ENCODE measurements around the gene E2F4. TPM values are rescaled to one million over a fixed set of nuclear protein-coding genes. Genes with fewer than 3 reads are reported as not detected.

The E2F4 gene
- total RNA-seq, 1 experiment from 2014 or later = 74.5 TPM

DNA sequence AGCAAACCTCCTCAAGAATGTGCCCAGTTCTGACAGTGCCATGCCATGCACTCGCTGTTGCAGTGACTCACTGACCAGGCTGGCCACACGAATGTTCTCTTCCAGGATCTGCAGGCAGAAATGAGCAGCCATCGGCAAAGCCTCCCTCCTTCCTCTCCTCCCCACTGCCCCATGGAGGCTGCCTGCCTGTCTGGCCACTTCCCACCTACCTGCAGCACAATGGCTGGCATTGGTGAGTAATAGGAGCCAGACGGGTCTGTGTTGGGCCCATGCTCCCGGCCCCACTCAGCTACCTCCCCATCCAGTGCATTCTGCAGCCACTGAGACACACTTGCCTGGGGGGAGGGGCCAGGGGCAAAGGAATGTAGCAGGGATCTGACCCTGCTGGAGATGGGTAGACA, 5.4 kb upstream of the E2F4 start:
- ATAC-seq = no peak
- H3K9me3 ChIP-seq (ENCODE audit: control insufficient read depth, insufficient read depth, low read depth, low read length) = no peaks in the 10 kb centered on the region
- no peak overlapping the region for H3K4me3 ChIP-seq (ENCODE audit: low read depth in 2 of 2, low read length in 2 of 2)
- intact Hi-C loops (cut with micrococcal nuclease; ENCODE audit: unreplicated experiment) (loop anchor here (10.0 kb wide), 1 partner anchor 232 kb away; no protein-coding TSS in a partner anchor), in situ Hi-C loops (cut with HindIII; ENCODE audit: low pct_unique_long_range_greater_than_20kb, low sequenced_read_pairs) (no loop called here)
- H3K27me3 ChIP-seq (ENCODE audit: control insufficient read depth, insufficient read depth, low read length) = no peaks in the 10 kb centered on the region
- H3K27ac ChIP-seq (ENCODE audit: low read length) = no peak overlapping the region
- ChIA-PET CTCF (no interaction called here), POLR2A (no interaction called here)
- BruUV-seq (replicated peaks) = no TSS peak
- H3K36me3 ChIP-seq (ENCODE audit: control insufficient read depth, insufficient read depth, low read length) = peaks cover 4% of the 10 kb centered on the region; the same call in 1 of the 2 replicates
- no peak for DNase-seq (ENCODE audit: low read depth, low spot score)
- peaks cover 12% of the 10 kb centered on the region for H3K4me1 ChIP-seq (ENCODE audit: control insufficient read depth, insufficient read depth, low read length)
- TF ChIP-seq, protein P1, sequence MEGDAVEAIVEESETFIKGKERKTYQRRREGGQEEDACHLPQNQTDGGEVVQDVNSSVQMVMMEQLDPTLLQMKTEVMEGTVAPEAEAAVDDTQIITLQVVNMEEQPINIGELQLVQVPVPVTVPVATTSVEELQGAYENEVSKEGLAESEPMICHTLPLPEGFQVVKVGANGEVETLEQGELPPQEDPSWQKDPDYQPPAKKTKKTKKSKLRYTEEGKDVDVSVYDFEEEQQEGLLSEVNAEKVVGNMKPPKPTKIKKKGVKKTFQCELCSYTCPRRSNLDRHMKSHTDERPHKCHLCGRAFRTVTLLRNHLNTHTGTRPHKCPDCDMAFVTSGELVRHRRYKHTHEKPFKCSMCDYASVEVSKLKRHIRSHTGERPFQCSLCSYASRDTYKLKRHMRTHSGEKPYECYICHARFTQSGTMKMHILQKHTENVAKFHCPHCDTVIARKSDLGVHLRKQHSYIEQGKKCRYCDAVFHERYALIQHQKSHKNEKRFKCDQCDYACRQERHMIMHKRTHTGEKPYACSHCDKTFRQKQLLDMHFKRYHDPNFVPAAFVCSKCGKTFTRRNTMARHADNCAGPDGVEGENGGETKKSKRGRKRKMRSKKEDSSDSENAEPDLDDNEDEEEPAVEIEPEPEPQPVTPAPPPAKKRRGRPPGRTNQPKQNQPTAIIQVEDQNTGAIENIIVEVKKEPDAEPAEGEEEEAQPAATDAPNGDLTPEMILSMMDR (IDR thresholded peaks at IDR 0.05) = no peak
- no peak for TF ChIP-seq SIN3A (IDR thresholded peaks at IDR 0.05; ENCODE audit: borderline replicate concordance, insufficient read depth, low read depth, low read length)
- no peak for TF ChIP-seq POLR2AphosphoS5 (IDR thresholded peaks at IDR 0.05; ENCODE audit: low read depth, low read length)
- TF ChIP-seq, protein P2, sequence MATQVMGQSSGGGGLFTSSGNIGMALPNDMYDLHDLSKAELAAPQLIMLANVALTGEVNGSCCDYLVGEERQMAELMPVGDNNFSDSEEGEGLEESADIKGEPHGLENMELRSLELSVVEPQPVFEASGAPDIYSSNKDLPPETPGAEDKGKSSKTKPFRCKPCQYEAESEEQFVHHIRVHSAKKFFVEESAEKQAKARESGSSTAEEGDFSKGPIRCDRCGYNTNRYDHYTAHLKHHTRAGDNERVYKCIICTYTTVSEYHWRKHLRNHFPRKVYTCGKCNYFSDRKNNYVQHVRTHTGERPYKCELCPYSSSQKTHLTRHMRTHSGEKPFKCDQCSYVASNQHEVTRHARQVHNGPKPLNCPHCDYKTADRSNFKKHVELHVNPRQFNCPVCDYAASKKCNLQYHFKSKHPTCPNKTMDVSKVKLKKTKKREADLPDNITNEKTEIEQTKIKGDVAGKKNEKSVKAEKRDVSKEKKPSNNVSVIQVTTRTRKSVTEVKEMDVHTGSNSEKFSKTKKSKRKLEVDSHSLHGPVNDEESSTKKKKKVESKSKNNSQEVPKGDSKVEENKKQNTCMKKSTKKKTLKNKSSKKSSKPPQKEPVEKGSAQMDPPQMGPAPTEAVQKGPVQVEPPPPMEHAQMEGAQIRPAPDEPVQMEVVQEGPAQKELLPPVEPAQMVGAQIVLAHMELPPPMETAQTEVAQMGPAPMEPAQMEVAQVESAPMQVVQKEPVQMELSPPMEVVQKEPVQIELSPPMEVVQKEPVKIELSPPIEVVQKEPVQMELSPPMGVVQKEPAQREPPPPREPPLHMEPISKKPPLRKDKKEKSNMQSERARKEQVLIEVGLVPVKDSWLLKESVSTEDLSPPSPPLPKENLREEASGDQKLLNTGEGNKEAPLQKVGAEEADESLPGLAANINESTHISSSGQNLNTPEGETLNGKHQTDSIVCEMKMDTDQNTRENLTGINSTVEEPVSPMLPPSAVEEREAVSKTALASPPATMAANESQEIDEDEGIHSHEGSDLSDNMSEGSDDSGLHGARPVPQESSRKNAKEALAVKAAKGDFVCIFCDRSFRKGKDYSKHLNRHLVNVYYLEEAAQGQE (IDR thresholded peaks at IDR 0.05; ENCODE audit: insufficient read depth in 1 of 2, low read depth in 2 of 2, low read length in 1 of 2) = no peak
- TF ChIP-seq TCF7L2 (IDR thresholded peaks at IDR 0.05; ENCODE audit: low read depth, low read length) = no peak

DNA sequence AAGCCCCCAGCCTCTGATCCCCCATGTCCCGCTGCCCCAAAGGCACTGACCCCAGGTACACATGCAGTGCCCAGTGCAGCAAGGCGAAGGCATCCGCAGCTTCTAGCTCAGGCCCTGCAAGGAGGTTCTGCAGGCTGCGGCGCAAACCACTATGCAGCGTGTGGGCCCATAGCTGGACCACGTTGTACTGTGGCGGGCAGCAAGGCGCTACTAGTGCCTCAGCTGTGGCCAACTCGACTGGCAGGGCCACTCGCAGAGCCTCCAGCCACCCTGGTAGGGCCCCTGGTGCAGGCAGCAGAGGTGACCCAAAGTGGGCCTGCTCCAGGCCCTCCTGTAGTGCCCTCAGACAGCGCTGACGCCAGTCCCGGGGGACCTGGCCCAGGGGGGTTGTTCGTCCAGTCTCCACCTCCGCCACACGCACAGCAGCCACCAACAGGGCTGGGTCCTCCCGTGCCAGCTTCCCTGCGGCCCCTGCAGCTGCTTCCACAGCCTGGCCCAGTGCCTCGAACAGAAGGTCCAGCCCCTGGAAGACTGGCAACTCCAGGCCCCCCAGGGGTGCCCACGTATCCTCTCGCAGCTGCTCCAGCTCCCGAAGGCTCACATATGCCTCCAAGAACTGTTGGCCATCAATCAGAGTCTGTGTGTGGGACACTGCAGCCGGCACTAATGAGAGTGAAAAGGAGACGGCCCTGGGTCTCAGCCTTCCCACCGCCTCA, 4.6 kb upstream of the E2F4 start:
- intact Hi-C loops (cut with micrococcal nuclease; ENCODE audit: unreplicated experiment) = loop anchor here (10.0 kb wide), 1 partner anchor 233 kb away; no protein-coding TSS in a partner anchor
- H3K27me3 ChIP-seq (ENCODE audit: control insufficient read depth, insufficient read depth, low read length) = no peaks in the 10 kb centered on the region
- no peak for DNase-seq (ENCODE audit: low read depth, low spot score)
- H3K27ac ChIP-seq (ENCODE audit: low read length) = no peak overlapping the region
- no TSS peak for BruUV-seq (replicated peaks)
- TF ChIP-seq, protein P1 (IDR thresholded peaks at IDR 0.05) = no peak
- no peak for TF ChIP-seq SIN3A (IDR thresholded peaks at IDR 0.05; ENCODE audit: borderline replicate concordance, insufficient read depth, low read depth, low read length)
- no peak for TF ChIP-seq TCF7L2 (IDR thresholded peaks at IDR 0.05; ENCODE audit: low read depth, low read length)
- TF ChIP-seq POLR2AphosphoS5 (IDR thresholded peaks at IDR 0.05; ENCODE audit: low read depth, low read length) = no peak
- TF ChIP-seq, protein P2 (IDR thresholded peaks at IDR 0.05; ENCODE audit: insufficient read depth in 1 of 2, low read depth in 2 of 2, low read length in 1 of 2) = no peak
- ATAC-seq = no peak
- in situ Hi-C loops (cut with HindIII; ENCODE audit: low pct_unique_long_range_greater_than_20kb, low sequenced_read_pairs) = no loop called here
- CTCF ChIA-PET = no interaction called here
- no peak overlapping the region for H3K4me3 ChIP-seq (ENCODE audit: low read depth in 2 of 2, low read length in 2 of 2)
- H3K4me1 ChIP-seq (ENCODE audit: control insufficient read depth, insufficient read depth, low read length) = peaks cover 11% of the 10 kb centered on the region
- POLR2A ChIA-PET = no interaction called here
- H3K36me3 ChIP-seq (ENCODE audit: control insufficient read depth, insufficient read depth, low read length) = peaks cover 6% of the 10 kb centered on the region; the same call in 1 of the 2 replicates
- H3K9me3 ChIP-seq (ENCODE audit: control insufficient read depth, insufficient read depth, low read depth, low read length) = no peaks in the 10 kb centered on the region

All from Panc1 (cell line).